HG03060 (cell line): ENCODE measurements around the gene IGF1R.
A peak's percentile ranks its signal among the peaks of the same experiment; 100 is the strongest.

Experiments
- ATAC-seq: cut with Tn5 transposase; IDR thresholded peaks from one replicate; pipeline ENCODE4 v1.9.1; 2021; ENCODE audit warnings: low read depth, moderate number of reproducible peaks; ENCODE audit not compliant: unreplicated experiment

The IGF1R gene

GRCh38 chr15:98647026-98647773 lies 1.1 kb upstream of the IGF1R start:
- no peak for ATAC-seq

GRCh38 chr15:98648654-98649471 lies 524 bp downstream of the IGF1R start:
- no peak for ATAC-seq

GRCh38 chr15:98649472-98650416 lies 1.4 kb downstream of the IGF1R start:
- ATAC-seq = no peak

DNA sequence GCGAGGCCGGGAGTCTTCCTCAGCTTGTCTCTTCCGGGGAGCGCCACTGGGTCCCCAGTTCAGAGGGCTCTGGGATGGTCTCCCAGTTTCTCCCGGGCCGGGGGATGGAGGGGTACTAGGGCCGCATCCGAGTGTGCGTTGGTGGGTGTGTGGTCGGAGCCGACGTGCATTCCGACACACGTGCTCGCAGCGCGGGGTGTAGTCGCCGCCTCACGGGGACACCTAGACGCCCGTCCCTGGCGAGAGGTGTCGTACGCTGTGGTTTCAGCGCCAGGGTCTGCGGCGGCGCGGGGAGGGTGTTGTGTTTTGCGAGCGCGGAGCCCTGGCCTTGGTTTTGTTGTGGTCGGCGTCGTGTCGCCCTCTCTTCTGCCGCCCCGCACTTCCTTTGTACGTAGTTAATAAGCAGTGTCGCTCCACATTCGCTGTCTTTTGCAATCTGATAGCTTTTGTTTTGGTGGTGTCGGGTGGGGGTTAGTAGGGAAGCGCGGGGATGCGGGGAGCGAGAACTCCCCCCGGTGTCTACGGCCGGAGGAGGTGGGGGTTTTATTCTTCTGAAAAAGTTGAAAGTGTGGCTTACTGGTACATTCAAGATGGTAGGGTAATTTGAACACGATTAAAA lies 2.2 kb downstream of the IGF1R start:
- ATAC-seq = no peak

DNA sequence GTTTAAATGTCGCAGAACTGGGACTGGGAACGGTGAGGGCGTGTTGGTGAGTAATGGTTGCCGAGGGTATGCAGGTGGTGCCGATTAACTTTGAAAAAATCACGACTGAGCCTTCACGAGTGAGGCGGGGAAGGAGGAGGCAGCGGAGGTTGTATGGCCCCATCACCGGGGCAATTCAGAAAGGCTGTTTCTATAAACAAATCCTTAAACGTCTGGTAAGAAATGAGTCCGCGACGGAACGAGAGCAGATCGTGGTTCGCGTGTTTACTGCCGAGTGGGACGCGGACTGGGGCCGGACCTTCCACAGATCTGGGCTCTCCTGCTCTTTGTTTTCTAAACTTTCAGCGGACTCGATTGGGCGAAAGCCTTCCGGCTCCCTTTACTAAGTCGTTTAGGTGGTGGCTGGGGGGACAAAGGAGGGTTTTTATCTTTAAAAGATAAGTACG lies 2.7 kb downstream of the IGF1R start:
- ATAC-seq = no peak

DNA sequence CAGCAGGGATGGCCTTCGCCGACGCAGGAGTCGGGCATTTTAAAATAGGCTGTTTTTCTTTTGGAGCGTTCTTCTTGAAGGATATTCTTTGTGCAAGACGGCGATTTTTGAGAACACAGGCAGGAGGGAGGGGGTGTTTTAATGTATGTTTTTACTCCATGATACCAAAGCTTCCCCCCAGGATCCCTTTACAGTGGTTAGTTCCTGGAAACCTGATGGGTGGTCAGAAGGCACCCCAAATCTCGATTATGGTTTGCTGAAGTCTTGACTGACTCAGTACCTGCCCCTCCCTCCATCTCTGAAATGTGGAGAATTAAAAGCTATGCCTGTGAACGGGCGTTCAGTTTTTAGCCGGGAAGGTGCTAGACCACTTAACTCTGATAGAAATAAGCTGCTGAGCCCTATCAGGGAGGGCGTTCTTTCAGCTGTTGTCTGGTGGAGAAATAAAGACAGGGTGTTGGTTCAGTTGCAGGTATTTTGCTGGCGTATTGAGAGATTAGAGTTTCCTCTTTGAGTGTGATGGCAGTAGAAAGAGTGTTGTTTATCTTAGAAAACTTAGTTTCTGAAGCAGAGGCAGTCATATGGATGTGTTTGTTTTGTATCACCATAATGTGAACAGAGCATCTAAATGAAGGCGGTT lies 3.4 kb downstream of the IGF1R start:
- no peak for ATAC-seq

GRCh38 chr15:98653686-98654085 lies 5.3 kb downstream of the IGF1R start:
- ATAC-seq = no peak

GRCh38 chr15:98654790-98655360 lies 6.5 kb downstream of the IGF1R start:
- no peak for ATAC-seq

DNA sequence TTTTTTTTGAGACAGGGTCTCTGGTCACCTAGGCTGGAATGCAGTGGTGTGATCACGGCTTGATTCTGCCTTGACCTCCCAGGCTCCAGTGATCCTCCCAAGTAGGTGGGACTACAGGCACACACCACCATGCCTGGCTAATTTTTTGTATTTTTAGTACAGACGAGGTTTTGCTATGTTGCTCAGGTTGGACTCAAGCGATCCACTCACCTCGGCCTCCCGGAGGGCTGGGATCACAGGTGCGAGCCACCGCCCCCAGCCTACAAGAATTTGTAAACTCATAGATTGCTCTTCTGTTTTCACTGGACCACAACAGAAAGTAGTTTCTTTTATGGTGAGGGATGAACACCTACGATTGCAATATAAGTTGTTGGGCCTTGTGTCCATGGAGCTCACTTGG lies 7.4 kb downstream of the IGF1R start:
- ATAC-seq = no peak

GRCh38 chr15:98657721-98658120 lies 9.4 kb downstream of the IGF1R start:
- ATAC-seq = no peak

DNA sequence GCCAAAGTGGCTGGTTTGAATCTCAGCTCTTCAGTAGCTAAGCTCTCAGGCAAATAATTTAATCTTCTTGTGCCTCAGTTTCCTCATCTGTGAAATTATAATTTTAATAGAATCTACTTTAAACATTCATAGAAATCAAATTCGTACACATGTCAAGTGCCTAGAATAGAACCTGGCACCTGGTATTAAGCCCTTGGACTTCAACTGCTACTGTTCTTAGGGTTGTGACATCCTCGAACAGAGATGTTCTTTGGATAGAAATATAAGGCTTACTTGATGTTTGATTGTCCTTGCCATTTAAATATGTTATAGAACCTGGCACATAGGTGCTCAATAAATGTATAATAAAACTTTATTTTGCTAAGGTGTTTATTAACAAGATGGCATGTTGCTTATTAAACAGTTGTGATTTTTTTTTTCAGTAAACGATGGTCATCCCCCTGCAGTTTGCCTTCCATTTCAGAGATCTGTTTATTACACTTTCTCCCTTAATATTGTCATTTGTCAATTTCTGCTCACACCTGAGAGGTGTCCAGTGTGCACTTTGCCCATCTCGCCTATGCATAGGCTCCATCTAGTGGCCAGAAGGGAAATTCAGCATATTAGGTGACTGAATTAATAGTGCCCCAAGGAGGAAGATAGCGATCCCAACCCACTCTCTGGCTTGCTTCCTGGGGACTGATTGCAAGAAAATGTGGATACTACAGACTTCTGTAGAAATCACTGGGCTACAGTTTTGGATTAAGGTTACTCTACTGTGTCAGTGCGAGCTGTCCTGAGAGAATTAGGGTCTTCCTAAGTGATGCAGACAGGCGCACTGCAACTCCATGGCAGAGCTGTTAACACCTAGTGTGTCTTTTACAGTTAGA lies 10.7 kb downstream of the IGF1R start:
- peak; percentile 60 for ATAC-seq

DNA sequence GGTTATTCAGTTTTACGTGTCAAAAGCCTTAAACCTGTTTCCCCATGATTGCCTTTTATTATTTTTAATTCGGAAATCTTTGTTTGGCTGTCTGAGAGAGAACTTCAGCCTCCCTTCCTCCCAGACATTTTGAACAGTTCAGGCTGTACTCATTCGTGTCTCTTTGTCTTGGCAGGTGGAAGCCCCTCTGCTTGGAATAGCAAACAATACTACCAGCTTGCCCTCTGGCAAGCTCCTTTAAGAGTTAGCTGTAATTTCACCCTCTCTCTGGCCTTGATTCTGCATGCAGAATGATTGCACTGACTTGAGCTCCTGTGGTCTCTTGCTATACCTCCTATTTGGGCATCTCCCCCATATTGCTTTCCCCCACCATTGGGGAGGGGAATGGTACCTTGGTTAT lies 11.7 kb downstream of the IGF1R start:
- ATAC-seq = no peak

DNA sequence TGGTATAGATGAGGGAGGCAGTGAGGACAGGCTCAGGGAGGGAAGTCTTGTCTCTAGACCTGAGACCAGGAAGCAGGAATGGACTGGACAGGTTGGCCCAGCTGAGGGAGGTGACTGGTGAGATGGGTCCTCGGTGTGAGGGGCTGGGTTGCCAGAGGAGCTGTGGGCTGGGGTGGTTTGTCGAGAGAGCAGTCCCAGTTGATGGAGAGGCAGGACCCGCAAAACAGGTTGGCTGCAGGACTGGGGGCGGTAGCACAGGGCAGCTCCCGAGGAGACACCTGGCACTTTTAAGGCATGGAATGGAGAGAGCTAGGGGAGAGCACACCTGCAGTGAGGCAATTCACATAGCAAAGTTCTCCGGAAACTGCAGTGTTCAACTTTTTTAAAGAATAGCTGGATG lies 14.7 kb downstream of the IGF1R start:
- no peak for ATAC-seq

- no peak for ATAC-seq
Measured at GRCh38 chr15:98663606-98664005, 15.3 kb downstream of the IGF1R start.

- ATAC-seq = no peak
Measured at GRCh38 chr15:98666441-98666840, 18.1 kb downstream of the IGF1R start.

- ATAC-seq = no peak
Measured at GRCh38 chr15:98666841-98667240, 18.5 kb downstream of the IGF1R start.

- no peak for ATAC-seq
Measured at GRCh38 chr15:98667521-98668179, 19.3 kb downstream of the IGF1R start.
